Measurements from ENCODE around the gene USP47.
A peak's percentile ranks its signal among the peaks of the same experiment; 100 is the strongest.

The USP47 gene

DNA sequence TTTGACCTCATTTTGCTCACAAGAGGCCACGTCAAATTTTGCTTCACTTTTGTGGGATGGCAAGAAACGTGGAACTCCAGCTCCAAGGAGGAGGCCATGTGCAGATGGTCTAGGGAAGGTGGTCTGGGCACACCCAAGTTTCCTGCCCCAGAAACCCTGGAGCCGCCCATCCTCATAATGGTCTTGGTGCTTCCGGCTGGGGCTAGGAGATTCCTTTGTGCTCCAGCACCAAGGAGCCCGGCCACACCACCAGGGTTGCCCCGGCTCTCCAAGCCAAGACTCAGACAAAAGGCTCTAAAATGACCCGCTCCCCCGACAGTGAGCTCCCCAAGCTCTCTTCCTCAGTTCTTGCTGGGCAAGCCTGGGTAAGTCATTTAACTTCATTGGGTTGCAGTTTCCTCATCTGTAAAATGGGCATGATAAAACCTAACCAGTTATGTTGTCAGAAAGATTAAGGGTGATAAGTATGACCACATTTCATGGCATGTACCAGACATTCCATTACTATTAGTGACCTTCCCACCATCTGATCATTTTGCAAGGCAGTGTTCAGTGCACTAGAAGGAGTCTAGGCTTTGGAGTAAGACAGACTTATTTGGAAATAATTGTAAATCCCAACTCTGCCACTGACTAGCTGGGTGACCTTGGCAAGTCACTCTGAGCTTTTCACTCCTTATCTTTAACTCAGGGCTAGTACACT, 143.4 kb downstream of the USP47 start:
- Mint-ChIP-seq H3K27me3 (peaks cover 16% of the 10 kb centered on the region), H3K9me3 (no peaks in the 10 kb centered on the region), H3K27ac (ENCODE audit: low read depth) (no peak overlapping the region), H3K4me1 (peaks cover 14% of the 10 kb centered on the region), H3K36me3 (ENCODE audit: insufficient read depth) (peaks cover 2% of the 10 kb centered on the region), H3K4me3 (no peak overlapping the region)
- ATAC-seq (replicated peaks; ENCODE audit: extremely low read depth, poor library complexity, severe bottlenecking) (no peak), DNase-seq (ENCODE audit: low spot score in 2 of 2) (no peak)

DNA sequence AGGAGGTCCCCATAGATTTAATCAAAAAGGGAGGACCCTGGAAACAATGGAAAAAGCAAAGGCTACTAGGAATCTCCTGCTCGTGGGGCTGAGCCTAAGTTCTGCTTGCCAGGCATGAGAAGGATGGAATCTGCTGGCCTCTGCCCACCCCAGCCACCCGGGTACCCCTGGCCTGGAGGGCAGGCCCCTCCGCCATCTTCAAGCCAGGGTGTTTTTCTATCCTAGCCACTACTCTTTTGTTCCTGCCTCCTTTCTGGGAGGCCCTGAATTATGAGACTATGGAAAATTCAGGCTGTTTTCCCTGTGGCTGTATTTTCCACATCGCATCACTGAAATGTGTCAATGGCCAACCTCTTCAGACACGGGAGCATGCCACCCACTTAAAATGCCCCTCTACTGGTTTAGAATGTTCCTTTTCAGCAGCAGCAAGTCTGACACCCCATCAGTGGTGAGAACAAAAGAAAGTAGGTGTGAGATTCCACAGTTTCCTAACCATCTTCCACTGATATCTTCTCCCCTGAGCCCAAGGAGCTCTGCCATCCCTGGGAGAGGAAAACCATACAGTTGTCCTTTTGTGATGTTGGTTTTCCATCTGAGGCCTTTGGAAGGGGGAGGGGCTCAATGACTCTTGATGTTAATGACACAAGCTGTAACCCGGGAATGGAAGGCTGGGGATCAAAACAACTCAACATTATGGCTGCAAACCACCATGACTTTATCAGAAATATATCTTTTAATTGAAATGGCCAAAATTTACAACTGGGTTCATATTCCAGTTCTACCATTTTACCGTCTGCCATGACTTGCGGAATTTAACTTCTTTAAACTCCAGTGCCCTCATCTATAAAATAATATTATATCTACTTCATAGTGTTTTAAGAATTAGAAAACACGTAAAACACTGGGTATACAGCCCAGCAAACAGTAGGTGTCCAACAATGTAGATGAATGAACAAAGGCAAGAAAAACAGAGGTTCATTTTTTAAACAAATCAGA, 144.5 kb downstream of the USP47 start:
- ATAC-seq (replicated peaks; ENCODE audit: extremely low read depth, poor library complexity, severe bottlenecking) (no peak), DNase-seq (ENCODE audit: low spot score in 2 of 2) (no peak)
- Mint-ChIP-seq H3K4me1 (peaks cover 21% of the 10 kb centered on the region), H3K36me3 (ENCODE audit: insufficient read depth) (peaks cover 3% of the 10 kb centered on the region), H3K9me3 (no peaks in the 10 kb centered on the region), H3K27ac (ENCODE audit: low read depth) (no peak overlapping the region), H3K27me3 (peaks cover 17% of the 10 kb centered on the region), H3K4me3 (no peak overlapping the region)

GRCh38 chr11:11987503-11988022, 145.8 kb downstream of the USP47 start:
- Mint-ChIP-seq H3K4me3 (no peak overlapping the region), H3K27ac (ENCODE audit: low read depth) (peak overlapping the region; percentile 86), H3K36me3 (ENCODE audit: insufficient read depth) (peaks cover 5% of the 10 kb centered on the region), H3K27me3 (peaks cover 8% of the 10 kb centered on the region), H3K4me1 (peaks cover 32% of the 10 kb centered on the region), H3K9me3 (no peaks in the 10 kb centered on the region)
- DNase-seq (ENCODE audit: low spot score in 2 of 2) (peak in 1 of 2 donors; percentile 41), ATAC-seq (replicated peaks; ENCODE audit: extremely low read depth, poor library complexity, severe bottlenecking) (peak; percentile 74)

DNA sequence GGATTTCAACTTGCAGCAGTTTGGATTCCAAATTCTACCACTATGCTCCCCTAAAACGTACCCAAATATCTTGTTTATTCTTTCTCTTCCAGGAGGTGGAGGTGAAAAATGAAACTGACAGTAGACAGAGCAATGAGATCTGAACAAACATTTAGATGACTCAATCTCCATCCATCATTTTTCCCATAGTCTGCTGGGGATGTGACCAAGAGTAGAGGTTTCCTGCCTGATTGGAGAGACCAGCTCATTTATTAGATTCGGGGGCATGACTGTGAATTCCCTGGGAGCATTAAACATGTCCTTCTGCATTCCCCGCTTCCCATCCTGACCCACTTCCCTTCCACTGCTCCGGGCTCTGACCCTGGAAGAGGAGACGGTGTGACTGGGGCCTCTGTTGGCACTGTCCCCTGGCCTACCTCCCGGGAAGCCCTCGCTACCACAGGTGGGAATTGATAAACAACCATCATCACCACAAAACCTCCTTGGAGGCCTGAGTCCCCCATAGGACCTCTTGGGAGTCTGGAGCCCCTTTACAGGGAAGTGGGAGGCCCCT, 146.4 kb downstream of the USP47 start:
- Mint-ChIP-seq H3K27me3 (peaks cover 8% of the 10 kb centered on the region), H3K4me3 (no peak overlapping the region), H3K4me1 (peaks cover 32% of the 10 kb centered on the region), H3K27ac (ENCODE audit: low read depth) (peak overlapping the region; percentile 86), H3K36me3 (ENCODE audit: insufficient read depth) (peaks cover 5% of the 10 kb centered on the region), H3K9me3 (no peaks in the 10 kb centered on the region)
- DNase-seq (ENCODE audit: low spot score in 2 of 2) (no peak), ATAC-seq (replicated peaks; ENCODE audit: extremely low read depth, poor library complexity, severe bottlenecking) (no peak)

DNA sequence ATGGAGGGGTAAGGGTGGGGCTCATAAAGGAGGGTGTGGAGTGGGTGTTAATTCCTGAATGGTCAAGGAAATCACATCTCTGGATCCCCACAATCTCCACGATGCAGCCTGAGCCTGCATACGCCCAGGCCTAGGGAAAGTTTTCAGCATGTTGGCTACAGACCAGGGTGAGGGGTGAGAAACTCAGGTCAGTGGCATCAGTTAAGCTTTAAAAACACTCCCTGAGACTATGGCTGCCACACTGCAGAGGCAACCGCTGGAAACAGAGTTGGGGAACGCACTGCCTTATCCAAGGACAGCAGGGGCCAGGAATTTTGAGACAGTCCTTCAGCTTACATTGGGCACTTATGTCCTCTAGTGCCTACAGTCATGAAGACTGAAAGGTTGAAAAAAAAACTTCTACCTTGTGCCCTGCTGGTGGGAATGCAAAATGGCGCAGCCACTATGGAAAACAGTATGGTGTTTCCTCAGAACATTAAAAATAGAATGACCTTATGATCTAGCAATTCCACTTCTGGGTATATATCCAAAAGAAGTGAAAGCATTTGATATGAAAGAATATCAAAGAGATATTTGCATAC, 147.0 kb downstream of the USP47 start:
- H3K36me3 Mint-ChIP-seq (ENCODE audit: insufficient read depth): peaks cover 5% of the 10 kb centered on the region
- H3K9me3 Mint-ChIP-seq: no peaks in the 10 kb centered on the region
- peaks cover 8% of the 10 kb centered on the region for H3K27me3 Mint-ChIP-seq
- H3K4me3 Mint-ChIP-seq: no peak overlapping the region
- peaks cover 32% of the 10 kb centered on the region for H3K4me1 Mint-ChIP-seq
- ATAC-seq (replicated peaks; ENCODE audit: extremely low read depth, poor library complexity, severe bottlenecking): no peak
- H3K27ac Mint-ChIP-seq (ENCODE audit: low read depth): peak overlapping the region; percentile 86
- no peak for DNase-seq (ENCODE audit: low spot score in 2 of 2)

- DNase-seq (ENCODE audit: low spot score in 2 of 2) (no peak), ATAC-seq (replicated peaks; ENCODE audit: extremely low read depth, poor library complexity, severe bottlenecking) (no peak)
- H3K4me3 Mint-ChIP-seq: no peak overlapping the region
- H3K27ac Mint-ChIP-seq (ENCODE audit: low read depth): peak overlapping the region; percentile 9
- peaks cover 34% of the 10 kb centered on the region for H3K4me1 Mint-ChIP-seq
- peaks cover 6% of the 10 kb centered on the region for H3K36me3 Mint-ChIP-seq (ENCODE audit: insufficient read depth)
- H3K27me3 Mint-ChIP-seq: peaks cover 8% of the 10 kb centered on the region
- H3K9me3 Mint-ChIP-seq: no peaks in the 10 kb centered on the region
These were observed 148.3 kb downstream of the USP47 start for GRCh38 chr11:11989774-11990744.

DNA sequence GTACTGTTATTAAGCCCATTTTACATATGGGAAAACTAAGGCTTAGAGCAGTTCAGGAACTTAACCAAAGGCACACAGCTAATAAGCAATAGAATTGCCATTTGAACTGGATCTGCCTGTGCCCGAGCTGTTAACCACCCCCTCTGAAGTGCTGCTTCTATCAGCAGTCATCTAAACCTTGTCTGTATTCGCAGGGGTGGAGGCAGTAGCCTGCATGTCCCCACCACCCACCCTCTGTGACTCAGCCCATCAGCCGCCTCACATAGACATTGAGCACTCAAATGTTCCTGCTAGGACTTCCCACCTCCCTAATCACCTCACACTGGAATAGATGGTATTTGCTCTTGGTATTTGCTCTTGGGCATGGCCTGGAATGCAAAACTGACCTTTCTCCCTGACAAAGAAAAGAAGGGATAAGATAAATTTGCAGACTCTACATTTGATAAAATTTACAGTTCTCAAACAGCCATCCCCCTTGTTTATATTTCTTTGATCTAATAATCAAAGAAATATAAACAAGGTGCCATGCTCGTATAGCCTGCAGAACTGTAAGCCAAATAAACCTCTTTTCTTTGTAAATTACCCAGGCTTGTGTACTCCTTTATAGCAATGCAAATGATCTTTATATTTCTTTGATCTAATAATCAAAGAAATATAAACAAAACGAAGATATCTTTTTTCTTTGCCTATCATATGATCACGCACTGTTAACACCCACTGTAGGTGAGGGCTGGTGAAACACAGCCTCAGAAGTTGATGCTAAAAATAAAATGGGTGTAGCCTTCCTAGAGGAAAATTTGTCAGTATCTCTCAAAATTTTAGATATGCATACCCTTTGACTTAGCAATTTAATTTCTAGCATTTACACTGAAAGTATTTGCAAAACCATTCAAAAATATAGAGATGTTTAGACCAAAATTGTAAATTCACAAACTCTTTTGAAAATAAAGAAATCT, 150.8 kb downstream of the USP47 start:
- no peak for DNase-seq (ENCODE audit: low spot score in 2 of 2)
- H3K36me3 Mint-ChIP-seq (ENCODE audit: insufficient read depth): peaks cover 10% of the 10 kb centered on the region
- peak; percentile 12 for ATAC-seq (replicated peaks; ENCODE audit: extremely low read depth, poor library complexity, severe bottlenecking)
- H3K9me3 Mint-ChIP-seq: no peaks in the 10 kb centered on the region
- no peak overlapping the region for H3K4me3 Mint-ChIP-seq
- H3K27ac Mint-ChIP-seq (ENCODE audit: low read depth): peak overlapping the region; percentile 63
- H3K4me1 Mint-ChIP-seq: peaks cover 44% of the 10 kb centered on the region
- peaks cover 8% of the 10 kb centered on the region for H3K27me3 Mint-ChIP-seq

DNA sequence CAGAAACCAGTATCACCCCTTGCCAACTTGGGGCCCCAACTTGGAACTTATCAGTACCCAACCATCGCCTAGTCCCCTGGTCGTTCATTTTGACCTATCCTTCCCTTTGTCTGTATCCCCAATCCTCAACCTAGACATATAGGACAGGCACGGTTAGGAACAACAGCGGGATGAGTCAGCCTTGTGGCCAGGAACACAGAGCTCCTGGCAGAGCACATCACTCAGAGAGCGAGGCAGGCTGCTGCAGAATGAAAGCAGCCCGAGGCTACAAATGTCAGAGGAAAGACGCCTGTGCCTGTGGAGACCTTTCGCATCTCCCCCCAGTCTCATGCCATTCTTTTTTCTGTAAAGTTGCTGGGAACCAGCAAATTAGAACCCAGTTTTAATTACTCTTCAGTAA, 152.1 kb downstream of the USP47 start:
- H3K9me3 Mint-ChIP-seq: no peaks in the 10 kb centered on the region
- H3K4me3 Mint-ChIP-seq: no peak overlapping the region
- no peak for DNase-seq (ENCODE audit: low spot score in 2 of 2)
- H3K36me3 Mint-ChIP-seq (ENCODE audit: insufficient read depth): peaks cover 10% of the 10 kb centered on the region
- H3K4me1 Mint-ChIP-seq: peaks cover 48% of the 10 kb centered on the region
- no peak for ATAC-seq (replicated peaks; ENCODE audit: extremely low read depth, poor library complexity, severe bottlenecking)
- peaks cover 8% of the 10 kb centered on the region for H3K27me3 Mint-ChIP-seq
- H3K27ac Mint-ChIP-seq (ENCODE audit: low read depth): no peak overlapping the region

DNA sequence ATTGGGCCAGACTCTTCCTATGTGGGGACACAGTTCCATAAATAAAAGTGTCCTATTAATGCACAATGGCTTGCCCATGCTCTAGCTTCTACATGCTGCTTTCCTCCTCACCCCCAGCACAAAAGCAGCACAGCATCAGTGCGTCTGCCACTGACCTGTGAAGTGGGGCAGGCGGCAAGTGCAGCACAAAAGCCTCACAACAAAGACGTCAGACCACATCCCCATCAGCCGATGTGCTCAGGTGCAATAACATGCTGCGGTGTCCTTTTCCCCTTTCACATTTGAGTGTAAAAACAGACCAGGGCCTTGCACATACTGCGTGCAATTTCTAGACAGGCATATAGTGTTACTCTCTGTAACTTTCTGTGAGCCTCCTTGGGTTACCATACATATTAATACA, 153.8 kb downstream of the USP47 start:
- peaks cover 46% of the 10 kb centered on the region for H3K4me1 Mint-ChIP-seq
- peaks cover 4% of the 10 kb centered on the region for H3K27me3 Mint-ChIP-seq
- ATAC-seq (replicated peaks; ENCODE audit: extremely low read depth, poor library complexity, severe bottlenecking) (peak; percentile 82), DNase-seq (ENCODE audit: low spot score in 2 of 2) (peak in 1 of 2 donors; percentile 72)
- peaks cover 11% of the 10 kb centered on the region for H3K36me3 Mint-ChIP-seq (ENCODE audit: insufficient read depth)
- peak overlapping the region; percentile 92 for H3K27ac Mint-ChIP-seq (ENCODE audit: low read depth)
- H3K4me3 Mint-ChIP-seq: peak overlapping the region; percentile 18
- H3K9me3 Mint-ChIP-seq: no peaks in the 10 kb centered on the region

DNA sequence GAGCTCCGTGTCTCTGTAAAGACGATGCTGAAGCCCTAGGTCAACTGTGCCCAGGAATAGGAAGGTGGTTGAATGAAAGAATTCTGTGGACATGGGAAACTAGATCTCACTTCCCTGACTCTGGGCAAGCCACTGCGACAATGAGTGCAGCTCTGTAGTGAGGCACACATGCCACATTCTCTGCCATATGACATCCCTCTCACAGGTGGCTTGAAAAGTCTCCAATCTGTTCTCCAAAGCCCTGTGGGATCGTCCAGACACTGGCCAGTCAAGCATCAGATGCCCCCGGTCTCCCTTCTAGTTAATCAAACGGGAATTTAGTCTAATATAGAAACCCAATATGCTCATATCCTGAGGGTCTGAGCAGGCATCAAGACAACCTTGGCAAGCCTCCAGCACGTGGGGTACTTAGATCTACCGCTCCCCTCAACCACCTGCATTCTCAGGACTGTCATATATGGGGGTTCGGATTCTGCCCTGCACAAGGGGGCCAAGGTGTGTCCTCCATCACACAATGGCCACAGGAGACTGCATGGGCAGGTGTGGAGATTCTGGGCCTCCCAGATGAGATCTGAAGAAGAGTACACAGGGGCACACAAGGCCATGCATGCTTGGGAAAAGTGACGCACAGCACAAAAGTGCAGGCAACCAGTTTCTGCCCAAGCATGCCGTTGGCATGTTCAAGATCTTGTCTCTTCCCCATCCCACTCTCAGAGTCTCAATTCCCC, 154.7 kb downstream of the USP47 start:
- Mint-ChIP-seq H3K4me1 (peaks cover 40% of the 10 kb centered on the region), H3K27ac (ENCODE audit: low read depth) (peak overlapping the region; percentile 92), H3K4me3 (no peak overlapping the region), H3K9me3 (no peaks in the 10 kb centered on the region), H3K36me3 (ENCODE audit: insufficient read depth) (peaks cover 8% of the 10 kb centered on the region), H3K27me3 (no peaks in the 10 kb centered on the region)
- DNase-seq (ENCODE audit: low spot score in 2 of 2) (no peak), ATAC-seq (replicated peaks; ENCODE audit: extremely low read depth, poor library complexity, severe bottlenecking) (no peak)
